SK-N-MC (cell line): Measurements from ENCODE around the gene TMEM243.

ENCODE experiments used
- EZH2 ChIP-seq: fragments of 200-600 bp; sonication (generic); IDR thresholded peaks from one replicate; pipeline ENCODE4 v1.6.1; 2017; ENCODE audit warnings: antibody characterized with exemption
- POLR2AphosphoS5 ChIP-seq: IDR thresholded peaks from 2 replicates; pipeline ENCODE4 v1.6.1; 2012; ENCODE audit warnings: mild to moderate bottlenecking, low read depth, low read length, borderline replicate concordance

DNA sequence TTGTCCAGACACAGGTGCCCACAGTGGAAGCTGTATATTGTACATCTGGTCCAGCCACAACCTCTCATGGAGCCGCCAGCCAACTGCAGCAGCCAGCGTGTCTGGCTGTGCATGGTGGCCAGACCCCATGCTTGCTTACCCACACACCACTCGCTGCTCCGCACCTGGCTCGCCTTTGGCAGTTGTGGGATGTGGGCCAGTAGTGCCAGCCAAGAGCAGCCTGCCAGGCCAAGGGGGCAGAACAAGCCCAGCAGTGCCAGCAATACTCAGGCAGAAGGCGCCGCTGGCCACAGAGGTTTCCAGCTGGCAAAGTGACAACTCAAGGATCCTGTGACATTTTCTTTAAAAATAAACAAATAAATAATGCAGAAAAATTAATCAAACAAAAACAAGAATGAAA, 11.7 kb upstream of the TMEM243 start:
- TF ChIP-seq POLR2AphosphoS5 = no peak
- no peak for TF ChIP-seq EZH2
